Measurements from ENCODE around the gene ZMYM2. TPM values are rescaled to one million over a fixed set of nuclear protein-coding genes. Genes with fewer than 3 reads are reported as not detected.
A peak's percentile ranks its signal among the peaks of the same experiment; 100 is the strongest.

The ZMYM2 gene
- total and polyA plus RNA-seq, 7 donors = 6.7 to 42.8 (median 25.4) TPM

GRCh38 chr13:19981685-19982238 is 23.2 kb downstream of the ZMYM2 start:
- TF ChIP-seq CTCF (IDR thresholded peaks at IDR 0.05) = no peak
- no peak overlapping the region for H3K27ac ChIP-seq
- no peak for ATAC-seq
- peaks cover 0 to 7% of the 10 kb centered on the region in 2 donors for H3K36me3 ChIP-seq (ENCODE audit: insufficient read depth in 1 of 2, low read depth in 1 of 2)
- intact Hi-C loops (cut with DNase I) = loop anchor here (10.0 kb wide), 1 partner anchor 183 kb away; the partner anchor contains the start of gene GJA3 (in 2 of the 2)
- DNase-seq = no peak
- H3K9me3 ChIP-seq = no peaks in the 10 kb centered on the region
- H3K4me1 ChIP-seq = peaks cover 13% of the 10 kb centered on the region
- H3K4me3 ChIP-seq = no peak overlapping the region
- 41 to 56% (median 42%) methylated on average over 3 of the region's 3 CpGs for WGBS, 3 donors
- H3K27me3 ChIP-seq (ENCODE audit: insufficient read depth in 3 of 3, low read length in 2 of 3) = no peaks in the 10 kb centered on the region

GRCh38 chr13:19982447-19983043 is 24.0 kb downstream of the ZMYM2 start:
- H3K36me3 ChIP-seq (ENCODE audit: insufficient read depth in 1 of 2, low read depth in 1 of 2) = peaks cover 0 to 7% of the 10 kb centered on the region in 2 donors
- no peaks in the 10 kb centered on the region for H3K27me3 ChIP-seq (ENCODE audit: insufficient read depth in 3 of 3, low read length in 2 of 3)
- intact Hi-C loops (cut with DNase I) = loop anchor here (10.0 kb wide), 1 partner anchor 182 kb away; the partner anchor contains the start of gene GJA3 (in 2 of the 2)
- no peak overlapping the region for H3K27ac ChIP-seq
- 86 to 91% (median 90%) methylated on average over 5 of the region's 5 CpGs for WGBS, 3 donors
- DNase-seq (no peak), ATAC-seq (no peak)
- no peaks in the 10 kb centered on the region for H3K9me3 ChIP-seq
- H3K4me1 ChIP-seq = peaks cover 13% of the 10 kb centered on the region
- no peak overlapping the region for H3K4me3 ChIP-seq
- TF ChIP-seq CTCF (IDR thresholded peaks at IDR 0.05) = no peak

- DNase-seq (no peak), ATAC-seq (peak in 2 of 4 donors; percentile 60 to 78)
- WGBS, 3 donors = 65 to 71% (median 71%) methylated on average over 5 of the region's 5 CpGs
- intact Hi-C loops (cut with DNase I) = loop anchor here (10.0 kb wide), 1 partner anchor 180 kb away; the partner anchor contains the start of gene GJA3 (in 2 of the 2)
- no peak overlapping the region for H3K27ac ChIP-seq
- peaks cover 0 to under 1% of the 10 kb centered on the region in 2 donors for H3K36me3 ChIP-seq (ENCODE audit: insufficient read depth in 1 of 2, low read depth in 1 of 2)
- H3K4me3 ChIP-seq = no peak overlapping the region
- H3K27me3 ChIP-seq (ENCODE audit: insufficient read depth in 3 of 3, low read length in 2 of 3) = no peaks in the 10 kb centered on the region
- H3K4me1 ChIP-seq = peaks cover 16% of the 10 kb centered on the region
- H3K9me3 ChIP-seq = no peaks in the 10 kb centered on the region
- peak; percentile 58 for TF ChIP-seq CTCF (IDR thresholded peaks at IDR 0.05)
Measured at GRCh38 chr13:19984430-19985218, 26.1 kb downstream of the ZMYM2 start.

DNA sequence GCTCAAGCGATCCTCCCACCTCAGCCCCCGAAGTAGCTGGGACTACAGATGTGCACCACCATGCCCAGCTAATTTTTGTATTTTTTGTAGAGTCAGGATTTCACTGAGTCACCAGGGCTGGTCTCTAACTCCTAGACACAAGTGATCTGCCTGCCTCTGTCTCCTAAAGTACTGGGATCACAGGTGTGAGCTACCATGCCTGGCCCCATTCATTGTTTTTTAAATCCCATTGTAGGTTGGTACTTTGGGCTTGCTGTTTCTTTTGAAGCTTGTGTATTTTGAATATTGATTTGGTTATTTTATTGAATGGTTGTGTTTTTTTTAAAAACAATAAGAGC is 26.7 kb downstream of the ZMYM2 start:
- Histone ChIP-seq H3K9me3 (no peaks in the 10 kb centered on the region), H3K27ac (no peak overlapping the region), H3K27me3 (ENCODE audit: insufficient read depth in 3 of 3, low read length in 2 of 3) (no peaks in the 10 kb centered on the region), H3K36me3 (ENCODE audit: insufficient read depth in 1 of 2, low read depth in 1 of 2) (no peaks in the 10 kb centered on the region), H3K4me1 (peaks cover 21% of the 10 kb centered on the region), H3K4me3 (no peak overlapping the region)
- ATAC-seq (no peak), DNase-seq (no peak)
- intact Hi-C loops (cut with DNase I) = loop anchor here (10.0 kb wide), 1 partner anchor 180 kb away; the partner anchor contains the start of gene GJA3 (in 2 of the 2)
- WGBS, 3 donors = 49 to 60% (median 58%) methylated on average over 2 of the region's 2 CpGs
- no peak for TF ChIP-seq CTCF (IDR thresholded peaks at IDR 0.05)

Data from psoas muscle (tissue), 8 donors.